Lower lobe of right lung (tissue), 2 donors: ENCODE results near the gene MTX1. TPM values are rescaled to one million over a fixed set of nuclear protein-coding genes. Genes with fewer than 3 reads are reported as not detected.
"Not testable (repeated sequence)": the region's sequence is repeated elsewhere in the genome, so short reads cannot be mapped to it uniquely, and the experiment has no call there.

Experiments
- ATAC-seq, 2 donors: fragments of 200-7000 bp; cut with Tn5 transposase; one replicate each; pipeline ENCODE4 v1.9.1; 2020 to 2022; ENCODE audit warnings: mild to moderate bottlenecking in 2 of 2, moderate library complexity in 2 of 2
- DNase-seq: peaks from one replicate; pipeline ENCODE4 v3.0.0-alpha.2; 2020
- H3K27ac ChIP-seq: fragments of 200-600 bp; one replicate; pipeline ENCODE4 v1.8.0; 2022
- H3K27me3 ChIP-seq: fragments of 200-600 bp; one replicate; pipeline ENCODE4 v1.8.0; 2022; ENCODE audit warnings: low read depth
- H3K36me3 ChIP-seq: fragments of 200-600 bp; one replicate; pipeline ENCODE4 v1.8.0; 2022; ENCODE audit warnings: mild to moderate bottlenecking
- H3K4me1 ChIP-seq: fragments of 200-600 bp; one replicate; pipeline ENCODE4 v1.8.0; 2022
- H3K4me3 ChIP-seq: fragments of 200-600 bp; one replicate; pipeline ENCODE4 v1.8.0; 2022; ENCODE audit warnings: mild to moderate bottlenecking
- H3K9me3 ChIP-seq: fragments of 200-600 bp; one replicate; pipeline ENCODE4 v1.8.0; 2022
- intact Hi-C: fragments of 100-400 bp; cut with DNase I; formaldehyde crosslinking; loops from one replicate; pipeline ENCODE4 v1.11.0; 2022
- total RNA-seq: library from RNA; stranded (reverse); fragmentation: NEBNext Ultra II Directional; extraction: Animal tissue kit (Norgen Biotek cat#: 25700); gene quantifications from one replicate; pipeline ENCODE4 v1.2.1, GENCODE V29; 2021
- TF ChIP-seq, protein P1 (sequence below): fragments of 200-600 bp; IDR thresholded peaks from one replicate; pipeline ENCODE4 v1.8.0; 2022; ENCODE audit warnings: antibody characterized with exemption, mild to moderate bottlenecking
- donor health status: DM: no; HTN: yes; CAD: no; lungs with severe emphysema.

MTX1 gene
- total RNA-seq, 1 donor from 2014 or later, result 27.9 TPM

DNA sequence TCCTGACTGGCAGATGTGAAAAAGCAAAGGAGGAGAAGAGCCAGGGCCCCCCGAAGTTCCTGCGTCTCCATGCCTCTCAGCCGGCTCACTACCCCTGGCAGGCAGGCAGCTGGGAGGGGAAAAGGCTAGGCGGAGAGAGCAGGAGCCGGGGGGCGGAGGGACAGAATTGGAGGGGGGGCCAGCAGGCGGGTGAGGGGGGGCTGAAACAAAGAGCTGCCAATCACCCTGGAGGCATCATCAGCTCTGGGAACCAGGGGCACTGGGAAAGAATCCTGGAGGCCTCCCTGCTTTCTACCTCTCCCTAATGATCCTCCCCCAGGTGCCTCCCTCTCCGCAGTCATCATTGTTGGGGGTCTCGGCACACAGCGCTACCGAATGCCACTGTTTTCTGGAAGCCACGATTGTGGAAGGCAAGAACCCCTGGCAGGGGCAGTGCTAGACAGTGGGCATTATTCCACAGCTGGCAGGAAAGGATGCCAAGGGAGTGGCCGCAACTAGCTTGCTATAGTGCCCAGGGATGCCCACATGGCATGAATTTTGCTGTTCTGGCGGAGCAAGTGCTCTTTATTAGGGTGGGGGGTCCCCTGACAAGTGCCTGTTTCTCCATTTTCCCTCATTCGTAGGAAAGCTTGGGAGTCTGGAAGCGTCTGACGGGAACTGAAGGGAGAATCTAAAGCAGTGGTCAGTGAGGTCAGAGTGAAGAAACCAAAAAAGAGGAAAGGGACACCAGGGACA, 522 bp upstream of the MTX1 start, which contains the start of gene THBS3:
Gene THBS3 (minus strand): TSS at position 92 of the 735 bp plus-strand sequence. CDS start 21 bp downstream, at position 71.
- TF ChIP-seq, protein P1, sequence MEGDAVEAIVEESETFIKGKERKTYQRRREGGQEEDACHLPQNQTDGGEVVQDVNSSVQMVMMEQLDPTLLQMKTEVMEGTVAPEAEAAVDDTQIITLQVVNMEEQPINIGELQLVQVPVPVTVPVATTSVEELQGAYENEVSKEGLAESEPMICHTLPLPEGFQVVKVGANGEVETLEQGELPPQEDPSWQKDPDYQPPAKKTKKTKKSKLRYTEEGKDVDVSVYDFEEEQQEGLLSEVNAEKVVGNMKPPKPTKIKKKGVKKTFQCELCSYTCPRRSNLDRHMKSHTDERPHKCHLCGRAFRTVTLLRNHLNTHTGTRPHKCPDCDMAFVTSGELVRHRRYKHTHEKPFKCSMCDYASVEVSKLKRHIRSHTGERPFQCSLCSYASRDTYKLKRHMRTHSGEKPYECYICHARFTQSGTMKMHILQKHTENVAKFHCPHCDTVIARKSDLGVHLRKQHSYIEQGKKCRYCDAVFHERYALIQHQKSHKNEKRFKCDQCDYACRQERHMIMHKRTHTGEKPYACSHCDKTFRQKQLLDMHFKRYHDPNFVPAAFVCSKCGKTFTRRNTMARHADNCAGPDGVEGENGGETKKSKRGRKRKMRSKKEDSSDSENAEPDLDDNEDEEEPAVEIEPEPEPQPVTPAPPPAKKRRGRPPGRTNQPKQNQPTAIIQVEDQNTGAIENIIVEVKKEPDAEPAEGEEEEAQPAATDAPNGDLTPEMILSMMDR, result no peak
- ATAC-seq, result peak; percentile 0 to 15
- Histone ChIP-seq H3K9me3 (no peaks in the 10 kb centered on the region), H3K4me1 (peaks cover 33% of the 10 kb centered on the region), H3K4me3 (peak within 1 kb of the TSS; percentile 95), H3K27ac (peak within 1 kb of the TSS; percentile 100), H3K36me3 (peaks cover 15% of the 10 kb centered on the region), H3K27me3 (no peaks in the 10 kb centered on the region)
- no peak for DNase-seq
- intact Hi-C loops, result no loop called here

DNA sequence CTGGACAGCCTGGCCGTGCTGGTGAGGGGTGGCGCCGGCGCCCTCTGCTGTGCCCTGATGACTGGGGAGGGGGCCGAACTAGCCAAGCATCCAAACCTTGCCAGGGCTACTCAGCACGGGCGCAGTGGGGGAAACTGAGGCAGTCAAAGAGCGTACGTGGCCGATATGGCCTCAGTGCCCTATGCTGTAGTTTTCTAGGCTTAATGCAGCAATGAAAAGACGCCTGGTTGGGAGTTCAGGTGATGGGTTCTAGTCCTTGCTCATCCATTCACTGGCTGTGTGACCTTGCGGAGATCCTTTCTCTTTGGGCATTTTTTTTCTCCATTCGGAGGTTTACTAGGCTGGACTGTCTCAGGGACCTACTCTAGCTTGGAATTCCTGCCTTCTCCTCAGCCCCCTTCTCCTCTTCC, 822 bp downstream of the MTX1 start:
- H3K27me3 ChIP-seq, result no peaks in the 10 kb centered on the region
- H3K4me1 ChIP-seq, result peaks cover 33% of the 10 kb centered on the region
- DNase-seq (no peak), ATAC-seq (no peak)
- peak overlapping the region; percentile 100 for H3K27ac ChIP-seq
- no peaks in the 10 kb centered on the region for H3K9me3 ChIP-seq
- intact Hi-C loops, result no loop called here
- TF ChIP-seq, protein P1, result no peak
- peak overlapping the region; percentile 95 for H3K4me3 ChIP-seq
- peaks cover 15% of the 10 kb centered on the region for H3K36me3 ChIP-seq

DNA sequence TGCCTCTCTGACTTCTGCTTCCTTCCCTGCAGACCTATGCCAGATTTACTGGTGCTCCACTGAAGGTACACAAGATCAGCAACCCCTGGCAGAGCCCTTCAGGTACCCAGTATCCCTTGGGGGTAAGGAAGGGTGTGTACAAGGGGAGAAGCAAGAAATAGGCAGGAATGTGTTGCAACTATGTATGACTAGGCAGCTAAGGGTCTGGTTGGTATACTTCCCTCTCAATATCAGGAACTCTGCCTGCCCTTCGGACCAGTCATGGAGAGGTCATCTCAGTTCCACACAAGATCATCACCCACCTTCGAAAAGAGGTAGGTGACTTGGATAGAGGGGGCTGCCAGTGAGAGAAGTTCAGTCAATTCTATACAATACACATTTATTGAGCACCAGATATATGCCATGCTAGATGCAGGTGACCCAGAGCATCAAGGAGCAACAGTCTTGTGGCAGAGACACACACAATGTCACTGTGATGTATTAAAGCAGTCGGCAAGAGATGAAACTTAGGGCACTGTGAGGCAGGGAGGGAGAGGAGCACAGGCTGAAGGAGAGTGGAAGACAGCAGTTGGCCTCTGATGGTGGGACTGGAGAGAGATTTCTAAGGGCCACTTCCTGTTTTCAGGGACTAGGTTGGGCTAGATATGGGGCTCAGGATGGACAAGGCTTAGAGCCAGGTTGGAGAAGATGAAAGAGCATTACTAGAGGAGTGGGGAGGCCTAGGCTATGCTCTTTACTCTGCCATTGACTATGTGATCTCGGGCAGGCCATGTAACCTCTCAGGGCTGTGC, 2.0 kb downstream of the MTX1 start:
- DNase-seq (no peak), ATAC-seq (no peak)
- Histone ChIP-seq H3K27me3 (no peaks in the 10 kb centered on the region), H3K4me1 (peaks cover 33% of the 10 kb centered on the region), H3K9me3 (no peaks in the 10 kb centered on the region), H3K4me3 (no peak overlapping the region), H3K36me3 (peaks cover 8% of the 10 kb centered on the region), H3K27ac (no peak overlapping the region)
- intact Hi-C loops, result no loop called here
- TF ChIP-seq, protein P1, result no peak

DNA sequence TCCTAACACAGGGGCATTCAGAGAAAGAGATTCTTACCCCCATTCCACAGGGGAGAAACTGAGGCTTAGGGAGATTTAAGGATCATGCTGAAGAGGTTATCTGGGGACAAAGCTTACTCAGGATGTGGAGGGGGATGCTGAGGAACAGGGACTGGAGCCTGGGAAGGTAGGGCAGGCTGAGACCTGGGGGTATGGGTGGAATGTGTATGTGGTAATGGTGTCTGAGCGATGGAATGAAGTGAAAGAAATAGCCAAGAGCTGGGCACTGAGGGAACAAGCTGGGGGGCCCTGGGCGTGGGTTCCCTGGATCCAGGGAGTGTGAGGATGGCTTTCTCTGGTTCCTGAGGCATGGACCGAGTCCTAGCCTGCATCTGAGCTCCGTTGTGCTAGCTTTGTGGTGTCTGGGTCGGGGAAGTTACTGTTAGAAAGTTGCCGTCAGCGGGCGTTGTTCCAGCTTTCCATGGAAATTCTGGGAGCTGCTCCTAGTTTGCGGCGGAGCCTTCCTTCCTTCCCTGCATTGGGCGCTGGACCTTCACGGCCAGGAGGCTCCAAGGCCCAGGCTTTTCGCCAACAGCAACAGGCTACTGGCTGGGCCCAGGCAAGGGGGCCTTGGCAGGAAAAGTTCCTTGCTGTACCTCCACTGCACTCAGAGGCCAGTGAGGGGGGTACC, 3.0 kb downstream of the MTX1 start:
- not testable (repeated sequence) for DNase-seq, H3K27ac ChIP-seq, H3K4me3 ChIP-seq

DNA sequence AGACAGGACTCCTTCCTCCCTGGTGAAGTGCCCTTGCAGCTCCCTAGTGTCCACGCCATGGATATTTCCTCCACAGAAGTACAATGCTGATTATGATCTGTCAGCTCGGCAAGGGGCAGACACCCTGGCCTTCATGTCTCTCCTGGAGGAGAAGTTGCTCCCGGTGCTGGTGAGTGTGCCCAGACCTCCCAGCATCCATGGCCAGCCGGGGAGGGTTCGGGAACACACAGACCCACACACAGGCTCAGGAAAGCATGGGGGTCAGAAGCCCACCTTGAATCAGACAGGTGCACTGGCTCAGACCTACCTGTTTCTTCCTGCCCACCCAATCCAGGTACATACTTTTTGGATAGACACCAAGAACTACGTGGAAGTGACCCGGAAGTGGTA, 3.6 kb downstream of the MTX1 start:
- H3K4me3 ChIP-seq, H3K27ac ChIP-seq, H3K9me3 ChIP-seq, DNase-seq, H3K36me3 ChIP-seq, ATAC-seq, H3K27me3 ChIP-seq, intact Hi-C loops: not testable (repeated sequence)
- H3K4me1 ChIP-seq, result peaks cover 27% of the 10 kb centered on the region

More for the DNA sequence above, 3.0 kb downstream of the MTX1 start:
- H3K9me3 ChIP-seq, H3K27me3 ChIP-seq, H3K36me3 ChIP-seq, ATAC-seq, intact Hi-C loops: not testable (repeated sequence)
- peaks cover 33% of the 10 kb centered on the region for H3K4me1 ChIP-seq

DNA sequence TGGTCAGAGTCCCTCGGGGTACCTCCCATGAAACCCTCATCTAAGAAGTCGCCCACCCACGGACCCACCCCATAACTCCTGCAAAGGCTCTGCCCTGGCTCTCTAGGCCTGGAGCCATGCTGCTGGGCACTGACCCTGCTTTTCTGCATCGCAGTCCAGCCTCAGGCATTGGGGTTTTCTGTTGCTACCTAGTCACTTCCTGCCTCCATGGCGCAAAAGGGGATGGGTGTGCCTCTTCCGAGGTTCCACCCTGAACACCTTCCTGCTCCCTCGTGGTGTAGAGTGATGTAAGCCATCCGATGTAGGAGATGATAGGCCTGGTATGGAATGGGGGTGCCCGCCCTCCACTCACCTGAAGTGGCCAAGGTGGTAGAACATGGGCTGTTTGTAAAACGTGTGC, 6.2 kb downstream of the MTX1 start:
- H3K4me3 ChIP-seq, H3K27me3 ChIP-seq, intact Hi-C loops, DNase-seq, H3K36me3 ChIP-seq, ATAC-seq, H3K9me3 ChIP-seq, H3K27ac ChIP-seq: not testable (repeated sequence)
- peaks cover 19% of the 10 kb centered on the region for H3K4me1 ChIP-seq
